CD14-positive monocyte (primary cell): ENCODE results near the gene SETBP1. TPM values are rescaled to one million over a fixed set of nuclear protein-coding genes. Genes with fewer than 3 reads are reported as not detected.

Experiments used
- DNase-seq, 3 donors: peaks; one replicate each; pipeline ENCODE4 v3.0.0-alpha.2; 2011 to 2022
- H2AFZ ChIP-seq: 2 replicates; pipeline ENCODE4 v1.6.0; 2012; ENCODE audit warnings: mild to moderate bottlenecking, low read depth, low read length, inconsistent platforms; ENCODE audit not compliant: insufficient read depth, poor library complexity, severe bottlenecking
- H3K27ac ChIP-seq, 2 donors: 1 replicate in 1 of 2; 2 replicates in 1 of 2; pipeline ENCODE4 v1.5.1; 2012 to 2013; ENCODE audit warnings: low read length in 2 of 2, control low read depth in 1 of 2, inconsistent platforms in 1 of 2, low read depth in 1 of 2, mild to moderate bottlenecking in 1 of 2
- H3K27me3 ChIP-seq, 2 donors: one replicate each; pipeline versions ENCODE4 v1.6.0 to v1.6.1; 2011 to 2013; ENCODE audit warnings: low read length in 2 of 2; ENCODE audit not compliant: control insufficient read depth in 2 of 2, insufficient read depth in 2 of 2
- H3K36me3 ChIP-seq, 2 donors: replicated peaks in 1 of 2; 1 replicate in 1 of 2; 2 replicates in 1 of 2; pipeline versions ENCODE4 v1.5.1 to v1.6.1; 2012 to 2013; ENCODE audit warnings: low read length in 2 of 2, control low read depth in 1 of 2, inconsistent platforms in 1 of 2, mild to moderate bottlenecking in 1 of 2; ENCODE audit not compliant: insufficient read depth in 2 of 2, control insufficient read depth in 1 of 2
- H3K4me1 ChIP-seq, 2 donors: 1 replicate in 1 of 2; 2 replicates in 1 of 2; pipeline versions ENCODE4 v1.5.1 to v1.6.1; 2012 to 2013; ENCODE audit warnings: low read length in 2 of 2, control low read depth in 1 of 2, inconsistent platforms in 1 of 2, mild to moderate bottlenecking in 1 of 2, moderate library complexity in 1 of 2; ENCODE audit not compliant: insufficient read depth in 2 of 2, control insufficient read depth in 1 of 2
- H3K4me2 ChIP-seq: replicated peaks from 2 replicates; pipeline ENCODE3; 2012; ENCODE audit warnings: low read length, moderate library complexity, mild to moderate bottlenecking; ENCODE audit not compliant: poor library complexity, severe bottlenecking; ENCODE audit errors: extremely low read depth
- H3K4me3 ChIP-seq, 3 experiments: fragments of 200-600 bp in 1 of 3; sonication (generic) in 1 of 3; replicated peaks in 1 of 3; 1 replicate in 2 of 3; 2 replicates in 1 of 3; pipeline ENCODE4 v1.5.1; 2011 to 2013; ENCODE audit warnings: low read length in 3 of 3, mild to moderate bottlenecking in 3 of 3, control low read depth in 2 of 3, low read depth in 2 of 3, inconsistent platforms in 1 of 3, moderate library complexity in 1 of 3
- H3K79me2 ChIP-seq: 2 replicates; pipeline ENCODE4 v1.6.0; 2012; ENCODE audit warnings: mild to moderate bottlenecking, control low read depth, inconsistent platforms, low read length, moderate library complexity; ENCODE audit not compliant: insufficient read depth
- H3K9ac ChIP-seq: 2 replicates; pipeline ENCODE4 v1.6.0; 2017; ENCODE audit warnings: low read length, mild to moderate bottlenecking; ENCODE audit not compliant: insufficient read depth, poor library complexity, severe bottlenecking
- H3K9me3 ChIP-seq, 2 donors: replicated peaks in 1 of 2; 1 replicate in 1 of 2; 2 replicates in 1 of 2; pipeline versions ENCODE4 v1.5.1 to v1.6.1; 2012 to 2013; ENCODE audit warnings: low read length in 2 of 2, control low read depth in 1 of 2; ENCODE audit not compliant: control insufficient read depth in 1 of 2, insufficient read depth in 1 of 2
- H4K20me1 ChIP-seq: 2 replicates; pipeline ENCODE4 v1.6.0; 2012; ENCODE audit warnings: mild to moderate bottlenecking, low read length, control low read depth, moderate library complexity; ENCODE audit not compliant: insufficient read depth
- H3K27ac Mint-ChIP-seq, 7 donors: one replicate each; pipeline ENCODE4 v1.8.0; 2020; ENCODE audit warnings: mild to moderate bottlenecking in 7 of 7, mixed read lengths in 7 of 7, moderate library complexity in 6 of 7, inconsistent platforms in 2 of 7
- H3K27me3 Mint-ChIP-seq, 3 donors: one replicate each; pipeline ENCODE4 v1.8.0; 2021 to 2022; ENCODE audit warnings: low read depth in 3 of 3, mild to moderate bottlenecking in 3 of 3, mixed read lengths in 3 of 3, moderate library complexity in 3 of 3, inconsistent platforms in 1 of 3
- H3K36me3 Mint-ChIP-seq, 2 donors: one replicate each; pipeline ENCODE4 v1.8.0; 2020; ENCODE audit warnings: mixed read lengths in 2 of 2, inconsistent platforms in 1 of 2, mild to moderate bottlenecking in 1 of 2
- H3K4me1 Mint-ChIP-seq: one replicate; pipeline ENCODE4 v1.8.0; 2020; ENCODE audit warnings: mild to moderate bottlenecking, mixed read lengths
- H3K4me3 Mint-ChIP-seq, 2 donors: one replicate each; pipeline ENCODE4 v1.8.0; 2020; ENCODE audit warnings: mild to moderate bottlenecking in 2 of 2, mixed read lengths in 2 of 2, moderate library complexity in 1 of 2
- H3K9me3 Mint-ChIP-seq, 7 donors: one replicate each; pipeline ENCODE4 v1.8.0; 2020 to 2022; ENCODE audit warnings: mixed read lengths in 7 of 7, mild to moderate bottlenecking in 6 of 7, moderate library complexity in 6 of 7, inconsistent platforms in 2 of 7
- CTCF ChIP-seq: fragments of 200-600 bp; IDR thresholded peaks from one replicate; pipeline ENCODE4 v1.8.0; 2022; ENCODE audit warnings: antibody characterized with exemption, mild to moderate bottlenecking
- WGBS: methylation state at CpG from one replicate; pipeline ENCODE4 v1.1.5; 2013; ENCODE audit warnings: missing lambda C conversion rate; ENCODE audit not compliant: insufficient coverage; 5-methylcytosine and 5-hydroxymethylcytosine counted together
- intact Hi-C, 2 donors: fragments of 100-400 bp; cut with micrococcal nuclease; formaldehyde crosslinking; loops; one replicate each; pipeline versions ENCODE4 v1.15.0 to v1.15.1; 2023
- polyA plus RNA-seq, 3 donors: library from polyadenylated mRNA; depleted of rRNA in 1 of 3; unstranded in 2 of 3; stranded (reverse) in 1 of 3; fragments of 300-500 nt in 2 of 3; fragments of >200 nt in 1 of 3; fragmentation: Illumina TruSeq in 2 of 3; gene quantifications; 1 replicate in 2 of 3; 2 replicates in 1 of 3; pipeline ENCODE4 v1.2.3, GENCODE V29; 2012 to 2021

SETBP1 gene
- polyA plus RNA-seq, 3 donors = 0.01 to 1.2 TPM; not detected in 1

DNA sequence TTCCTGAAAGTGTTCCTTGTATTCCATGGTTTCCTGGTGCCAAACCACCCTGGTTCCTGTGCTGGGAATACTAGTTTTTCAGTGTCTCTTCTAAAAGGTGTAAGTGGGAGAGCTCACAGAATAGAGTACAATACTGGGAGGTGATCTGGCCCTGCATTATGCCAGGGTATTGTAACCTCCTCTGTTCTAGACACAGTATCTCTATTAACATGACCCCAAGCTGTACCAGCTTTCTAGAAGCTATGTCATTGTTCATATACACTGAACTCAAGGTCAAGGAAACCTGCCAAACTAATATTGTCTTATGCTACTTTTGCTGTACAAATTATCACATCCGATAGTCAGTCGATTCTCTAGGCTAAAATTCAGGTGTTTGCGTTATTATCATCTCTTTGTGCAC is 32.7 kb downstream of the SETBP1 start:
- Mint-ChIP-seq H3K27ac (no peak overlapping the region), H3K4me1 (peaks cover 19% of the 10 kb centered on the region), H3K27me3 (peaks cover 67 to 87% (median 85%) of the 10 kb centered on the region in 3 donors), H3K9me3 (peaks cover 0 to 6% (median 0%) of the 10 kb centered on the region in 7 donors), H3K36me3 (peaks cover 0 to 1% of the 10 kb centered on the region in 2 donors), H3K4me3 (peak overlapping the region in 1 of 2 donors; percentile 19)
- Histone ChIP-seq H3K4me1 (peaks cover 16 to 22% of the 10 kb centered on the region in 2 donors), H3K27ac (no peak overlapping the region), H3K4me3 (no peak overlapping the region), H3K9ac (no peak overlapping the region), H4K20me1 (no peaks in the 10 kb centered on the region), H3K9me3 (no peaks in the 10 kb centered on the region), H3K79me2 (no peaks in the 10 kb centered on the region), H2AFZ (no peak overlapping the region), H3K36me3 (no peaks in the 10 kb centered on the region), H3K27me3 (peaks cover 62 to 75% of the 10 kb centered on the region in 2 donors), H3K4me2 (no peak overlapping the region)
- DNase-seq = no peak
- TF ChIP-seq CTCF = no peak
- no CpG with 5 or more reads among the region's 3 CpGs for WGBS
- intact Hi-C loops = no loop called here

DNA sequence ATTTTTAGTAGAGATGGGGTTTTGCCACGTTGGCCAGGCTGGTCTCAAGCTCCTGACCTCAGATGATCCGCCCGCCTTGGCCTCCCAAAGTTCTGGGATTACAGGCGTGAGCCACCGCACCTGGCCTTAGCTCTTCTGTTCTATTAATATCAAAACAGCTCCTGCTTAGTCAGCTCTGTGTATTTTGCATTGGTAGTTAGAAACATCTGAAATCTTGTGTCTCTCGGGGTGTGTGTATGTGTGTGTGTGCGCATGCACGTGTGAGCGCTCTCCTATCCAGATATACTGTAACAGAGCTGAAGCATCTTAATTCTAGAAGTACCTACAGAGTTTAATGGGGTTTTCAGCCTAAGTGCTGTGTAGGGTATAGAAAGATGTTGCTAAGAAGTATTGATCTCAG is 33.7 kb downstream of the SETBP1 start:
- Histone ChIP-seq H2AFZ (no peak overlapping the region), H3K4me3 (no peak overlapping the region), H3K4me2 (no peak overlapping the region), H3K27ac (no peak overlapping the region), H3K9me3 (no peaks in the 10 kb centered on the region), H3K4me1 (peaks cover 14 to 20% of the 10 kb centered on the region in 2 donors), H3K9ac (no peak overlapping the region), H3K79me2 (no peaks in the 10 kb centered on the region), H4K20me1 (no peaks in the 10 kb centered on the region), H3K27me3 (peaks cover 62 to 75% of the 10 kb centered on the region in 2 donors), H3K36me3 (no peaks in the 10 kb centered on the region)
- H3K27me3 Mint-ChIP-seq = peaks cover 67 to 87% (median 85%) of the 10 kb centered on the region in 3 donors
- H3K36me3 Mint-ChIP-seq = no peaks in the 10 kb centered on the region
- H3K4me1 Mint-ChIP-seq = peaks cover 17% of the 10 kb centered on the region
- WGBS = no CpG with 5 or more reads among the region's 9 CpGs
- H3K27ac Mint-ChIP-seq = no peak overlapping the region
- no peak for TF ChIP-seq CTCF
- peak overlapping the region in 1 of 2 donors; percentile 78 for H3K4me3 Mint-ChIP-seq
- intact Hi-C loops = no loop called here
- H3K9me3 Mint-ChIP-seq = peaks cover 0 to 6% (median 0%) of the 10 kb centered on the region in 7 donors
- no peak for DNase-seq
